HG03558 (cell line): ENCODE results near the gene HDLBP.

Experiments
- ATAC-seq: cut with Tn5 transposase; IDR thresholded peaks from one replicate; pipeline ENCODE4 v1.9.1; 2021; ENCODE audit warnings: moderate number of reproducible peaks; ENCODE audit not compliant: unreplicated experiment; ENCODE audit errors: extremely low read depth

HDLBP gene

GRCh38 chr2:241218131-241219029 lies 97.1 kb downstream of the HDLBP start:
- ATAC-seq = no peak

GRCh38 chr2:241217320-241218031 lies 98.0 kb downstream of the HDLBP start:
- no peak for ATAC-seq

GRCh38 chr2:241216211-241216761 lies 99.2 kb downstream of the HDLBP start:
- no peak for ATAC-seq

- no peak for ATAC-seq
These were observed 100.1 kb downstream of the HDLBP start for GRCh38 chr2:241215421-241215820.

- no peak for ATAC-seq
These were observed 100.7 kb downstream of the HDLBP start for GRCh38 chr2:241214766-241215165.

- ATAC-seq = no peak
These were observed 101.3 kb downstream of the HDLBP start for GRCh38 chr2:241214209-241214608.

GRCh38 chr2:241213567-241213966 lies 101.9 kb downstream of the HDLBP start:
- ATAC-seq = no peak

GRCh38 chr2:241213041-241213440 lies 102.4 kb downstream of the HDLBP start:
- ATAC-seq = no peak

GRCh38 chr2:241211276-241211675 lies 104.2 kb downstream of the HDLBP start:
- ATAC-seq = no peak

- ATAC-seq = no peak
These were observed 106.2 kb downstream of the HDLBP start for GRCh38 chr2:241209271-241209670.

GRCh38 chr2:241208058-241208457 lies 107.4 kb downstream of the HDLBP start:
- ATAC-seq = no peak

GRCh38 chr2:241207641-241208040 lies 107.8 kb downstream of the HDLBP start:
- no peak for ATAC-seq

- ATAC-seq = no peak
These were observed 108.3 kb downstream of the HDLBP start for GRCh38 chr2:241207151-241207550.

- no peak for ATAC-seq
These were observed 110.4 kb downstream of the HDLBP start for GRCh38 chr2:241205086-241205485.

GRCh38 chr2:241204490-241204889 lies 111.0 kb downstream of the HDLBP start:
- no peak for ATAC-seq

GRCh38 chr2:241204010-241204384 lies 111.5 kb downstream of the HDLBP start:
- no peak for ATAC-seq

- no peak for ATAC-seq
These were observed 112.1 kb downstream of the HDLBP start for GRCh38 chr2:241203218-241204009.

GRCh38 chr2:241202681-241203080 lies 112.8 kb downstream of the HDLBP start:
- no peak for ATAC-seq

- ATAC-seq = no peak
These were observed 113.2 kb downstream of the HDLBP start for GRCh38 chr2:241202268-241202585.

GRCh38 chr2:241201445-241202267 lies 113.8 kb downstream of the HDLBP start:
- no peak for ATAC-seq
